Transverse colon (tissue), 3 donors: ENCODE data around the gene CCL18.

Experiments
- POLR2A ChIP-seq: fragments of 450-650 bp; IDR thresholded peaks from one replicate; pipeline ENCODE4 v1.6.1; 2016; ENCODE audit warnings: antibody characterized with exemption, mild to moderate bottlenecking, moderate library complexity
- TF ChIP-seq, protein P1 (sequence below), 5 experiments: fragments of 200-600 bp in 3 of 5; fragments of 450-650 bp in 2 of 5; sonication (generic) in 3 of 5; IDR thresholded peaks; 1 replicate in 2 of 5; 2 replicates in 3 of 5; pipeline ENCODE4 v1.5.1; 2016 to 2017; ENCODE audit warnings: antibody characterized with exemption in 5 of 5, inconsistent platforms in 3 of 5, mild to moderate bottlenecking in 2 of 5, moderate library complexity in 1 of 5

DNA sequence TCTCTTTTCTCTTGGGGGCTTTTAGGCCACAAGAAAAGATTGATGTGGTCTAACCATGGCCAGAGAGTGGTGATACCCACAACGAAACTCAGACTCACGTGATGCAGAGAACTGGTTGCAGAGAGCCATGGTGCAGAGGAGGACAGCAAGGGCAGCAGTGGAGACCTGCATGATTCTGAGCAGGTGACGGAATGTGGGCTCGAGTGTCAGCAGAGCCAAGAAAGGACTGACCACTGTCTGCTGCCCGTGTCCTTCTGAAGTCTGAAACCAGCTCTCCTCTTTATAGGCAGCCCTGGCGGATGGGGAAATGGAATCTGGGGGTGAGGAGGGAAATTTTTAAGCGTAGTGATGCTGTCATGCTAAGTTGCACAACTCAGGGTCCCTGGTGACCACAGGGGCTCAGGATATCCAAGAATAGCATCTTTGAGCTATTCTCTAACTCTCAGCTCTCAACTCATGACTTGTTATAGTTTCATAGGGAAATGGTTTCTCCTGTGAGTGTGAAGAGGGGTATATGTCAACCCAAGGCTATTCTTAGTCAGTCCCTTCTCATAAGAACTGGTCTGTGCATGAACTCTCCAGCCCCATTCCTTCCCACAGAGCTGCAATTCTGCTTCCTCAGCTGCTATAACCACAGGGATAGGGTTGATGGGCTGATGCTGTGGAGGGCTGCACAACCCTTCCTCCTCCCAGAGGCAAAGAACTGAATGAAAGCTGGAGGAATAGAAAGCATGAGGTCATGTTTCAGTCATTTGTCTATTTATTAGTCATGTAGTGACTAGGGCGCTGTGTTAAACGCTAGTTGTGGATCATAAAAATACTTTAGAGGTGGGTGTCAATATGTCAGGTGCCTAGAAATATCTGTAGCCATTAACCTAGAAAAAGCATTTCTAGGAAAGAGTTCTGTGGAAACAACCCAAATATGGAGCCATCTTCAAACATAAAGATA is 26.1 kb downstream of the CCL18 start, which contains the start of gene CCL3:
- TF ChIP-seq, protein P1, sequence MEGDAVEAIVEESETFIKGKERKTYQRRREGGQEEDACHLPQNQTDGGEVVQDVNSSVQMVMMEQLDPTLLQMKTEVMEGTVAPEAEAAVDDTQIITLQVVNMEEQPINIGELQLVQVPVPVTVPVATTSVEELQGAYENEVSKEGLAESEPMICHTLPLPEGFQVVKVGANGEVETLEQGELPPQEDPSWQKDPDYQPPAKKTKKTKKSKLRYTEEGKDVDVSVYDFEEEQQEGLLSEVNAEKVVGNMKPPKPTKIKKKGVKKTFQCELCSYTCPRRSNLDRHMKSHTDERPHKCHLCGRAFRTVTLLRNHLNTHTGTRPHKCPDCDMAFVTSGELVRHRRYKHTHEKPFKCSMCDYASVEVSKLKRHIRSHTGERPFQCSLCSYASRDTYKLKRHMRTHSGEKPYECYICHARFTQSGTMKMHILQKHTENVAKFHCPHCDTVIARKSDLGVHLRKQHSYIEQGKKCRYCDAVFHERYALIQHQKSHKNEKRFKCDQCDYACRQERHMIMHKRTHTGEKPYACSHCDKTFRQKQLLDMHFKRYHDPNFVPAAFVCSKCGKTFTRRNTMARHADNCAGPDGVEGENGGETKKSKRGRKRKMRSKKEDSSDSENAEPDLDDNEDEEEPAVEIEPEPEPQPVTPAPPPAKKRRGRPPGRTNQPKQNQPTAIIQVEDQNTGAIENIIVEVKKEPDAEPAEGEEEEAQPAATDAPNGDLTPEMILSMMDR (IDR thresholded peaks at IDR 0.05), result no peak
- TF ChIP-seq POLR2A, result no peak
